H1 (cell line): ENCODE measurements around the gene KLHL26. TPM values are rescaled to one million over a fixed set of nuclear protein-coding genes. Genes with fewer than 3 reads are reported as not detected.

Source experiments
- CTCF ChIA-PET: fragments of 300-600 bp; sonication (Branson Sonifier 250); formaldehyde crosslinking; loops from one replicate; lab custom pipeline; 2021; ENCODE audit not compliant: partially characterized antibody; lab: Charles Lee
- POLR2A ChIA-PET: fragments of 300-600 bp; sonication (Branson Sonifier 250); formaldehyde crosslinking; loops from one replicate; lab custom pipeline; 2021; ENCODE audit warnings: inconsistent platforms; ENCODE audit not compliant: partially characterized antibody; lab: Charles Lee
- DNase-seq, 2 experiments: peaks; one replicate each; pipeline versions ENCODE4 v3.0.0 to v3.0.0-alpha.2; 2010 to 2022; ENCODE audit warnings: low spot score in 2 of 2, low read depth in 1 of 2, mixed read lengths in 1 of 2
- FAIRE-seq: peaks from 2 replicates; lab custom pipeline; 2011; peaks lifted over from hg19 to GRCh38; lab: Jason Lieb, UNC
- H2AFZ ChIP-seq: 2 replicates; pipeline ENCODE4 v1.8.1; 2012; ENCODE audit warnings: low read length, inconsistent platforms
- H2AK5ac ChIP-seq: 2 replicates; pipeline ENCODE4 v1.6.1; 2013; ENCODE audit warnings: low read depth, low read length
- H2BK120ac ChIP-seq: replicated peaks from 2 replicates; pipeline ENCODE3; 2013; ENCODE audit warnings: low read depth, low read length, inconsistent platforms
- H2BK12ac ChIP-seq: 2 replicates; pipeline ENCODE4 v1.6.1; 2013; ENCODE audit warnings: low read depth, low read length
- H2BK15ac ChIP-seq: 2 replicates; pipeline ENCODE4 v1.6.1; 2013; ENCODE audit warnings: low read length
- H2BK20ac ChIP-seq: 2 replicates; pipeline ENCODE4 v1.6.1; 2013; ENCODE audit warnings: low read length
- H2BK5ac ChIP-seq: 2 replicates; pipeline ENCODE4 v1.6.1; 2013; ENCODE audit warnings: low read depth, low read length
- H3K14ac ChIP-seq: 2 replicates; pipeline ENCODE4 v1.6.1; 2013; ENCODE audit warnings: inconsistent platforms; ENCODE audit not compliant: insufficient read length
- H3K18ac ChIP-seq: 2 replicates; pipeline ENCODE4 v1.6.1; 2013; ENCODE audit warnings: low read length; ENCODE audit errors: extremely low read depth
- H3K23ac ChIP-seq: 2 replicates; pipeline ENCODE4 v1.6.1; 2013; ENCODE audit warnings: inconsistent platforms; ENCODE audit not compliant: insufficient read length
- H3K23me2 ChIP-seq: 2 replicates; pipeline ENCODE4 v1.6.1; 2013; ENCODE audit warnings: low read depth, low read length
- H3K27ac ChIP-seq: 2 replicates; pipeline ENCODE4 v1.6.1; 2011; ENCODE audit warnings: low read depth, low read length, inconsistent platforms
- H3K27me3 ChIP-seq, 4 experiments: replicated peaks in 1 of 4; 1 replicate in 1 of 4; 2 replicates in 3 of 4; pipeline versions ENCODE4 v1.6.1 to v1.8.1; 2011 to 2013; ENCODE audit warnings: low read length in 3 of 4, mild to moderate bottlenecking in 3 of 4, inconsistent platforms in 2 of 4, mixed read lengths in 2 of 4, moderate library complexity in 1 of 4; ENCODE audit not compliant: control insufficient read depth in 3 of 4, insufficient read depth in 3 of 4; ENCODE audit errors: extremely low read depth in 1 of 4
- H3K36me3 ChIP-seq, 4 experiments: 2 replicates each; pipeline versions ENCODE4 v1.6.1 to v1.8.1; 2011 to 2013; ENCODE audit warnings: mild to moderate bottlenecking in 4 of 4, low read length in 3 of 4, moderate library complexity in 2 of 4, control low read depth in 1 of 4, inconsistent platforms in 1 of 4; ENCODE audit not compliant: insufficient read depth in 4 of 4, control insufficient read depth in 2 of 4
- H3K4ac ChIP-seq: replicated peaks from 2 replicates; pipeline ENCODE3; 2013; ENCODE audit warnings: low read length, low read depth, mixed read lengths, inconsistent platforms; ENCODE audit not compliant: insufficient read length
- H3K4me1 ChIP-seq, 4 experiments: replicated peaks in 1 of 4; 1 replicate in 1 of 4; 2 replicates in 3 of 4; pipeline versions ENCODE4 v1.6.1 to v1.8.1; 2011 to 2013; ENCODE audit warnings: low read length in 3 of 4, inconsistent platforms in 2 of 4, mixed read lengths in 1 of 4; ENCODE audit not compliant: insufficient read depth in 4 of 4, control insufficient read depth in 3 of 4
- H3K4me2 ChIP-seq, 2 experiments: 2 replicates each; pipeline versions ENCODE4 v1.6.1 to v1.8.1; 2011 to 2013; ENCODE audit warnings: low read depth in 2 of 2, low read length in 2 of 2, control low read depth in 1 of 2, inconsistent platforms in 1 of 2, mild to moderate bottlenecking in 1 of 2; ENCODE audit not compliant: insufficient read depth in 1 of 2
- H3K4me3 ChIP-seq, 4 experiments: fragments of 200-600, 300-600 bp in 1 of 4; sonication (generic), shearing (Covaris generic), sonication (Bioruptor Twin) in 1 of 4; 2 replicates each; pipeline versions ENCODE4 v1.5.1 to v1.8.1; 2011 to 2016; ENCODE audit warnings: low read length in 4 of 4, low read depth in 3 of 4, control low read depth in 2 of 4, inconsistent platforms in 2 of 4, mild to moderate bottlenecking in 2 of 4, mixed read lengths in 1 of 4, moderate library complexity in 1 of 4; ENCODE audit not compliant: insufficient read depth in 2 of 4; ENCODE audit errors: extremely low read depth in 1 of 4
- H3K56ac ChIP-seq: replicated peaks from 2 replicates; pipeline ENCODE3; 2013; ENCODE audit warnings: low read depth, mild to moderate bottlenecking, mixed read lengths, low read length, inconsistent platforms; ENCODE audit not compliant: insufficient read length
- H3K79me1 ChIP-seq: 2 replicates; pipeline ENCODE4 v1.6.1; 2013; ENCODE audit warnings: low read depth, low read length, control low read depth
- H3K79me2 ChIP-seq, 2 experiments: 2 replicates each; pipeline versions ENCODE4 v1.6.1 to v1.8.1; 2012 to 2013; ENCODE audit warnings: low read length in 2 of 2, mild to moderate bottlenecking in 2 of 2, inconsistent platforms in 1 of 2; ENCODE audit not compliant: insufficient read depth in 2 of 2, control insufficient read depth in 1 of 2
- H3K9ac ChIP-seq, 4 experiments: replicated peaks in 1 of 4; 1 replicate in 1 of 4; 2 replicates in 3 of 4; pipeline versions ENCODE4 v1.6.1 to v1.8.1; 2011 to 2013; ENCODE audit warnings: low read depth in 3 of 4, low read length in 3 of 4, control low read depth in 2 of 4, mild to moderate bottlenecking in 2 of 4, moderate library complexity in 2 of 4, inconsistent platforms in 1 of 4; ENCODE audit errors: extremely low read depth in 1 of 4
- H3K9me3 ChIP-seq, 2 experiments: 2 replicates each; pipeline versions ENCODE4 v1.6.1 to v1.8.1; 2012 to 2013; ENCODE audit warnings: mild to moderate bottlenecking in 2 of 2, moderate library complexity in 2 of 2, control low read depth in 1 of 2, inconsistent platforms in 1 of 2, low read depth in 1 of 2, low read length in 1 of 2, mixed read lengths in 1 of 2; ENCODE audit not compliant: insufficient read depth in 2 of 2
- H4K20me1 ChIP-seq, 2 experiments: replicated peaks in 1 of 2; 2 replicates each; pipeline versions ENCODE3 to v1.8.1; 2011 to 2013; ENCODE audit warnings: inconsistent platforms in 2 of 2, low read length in 2 of 2, mild to moderate bottlenecking in 1 of 2; ENCODE audit not compliant: insufficient read depth in 2 of 2, control insufficient read depth in 1 of 2
- H4K5ac ChIP-seq: 2 replicates; pipeline ENCODE4 v1.6.1; 2013; ENCODE audit warnings: low read length, low read depth, mixed read lengths, inconsistent platforms; ENCODE audit not compliant: insufficient read length
- H4K8ac ChIP-seq: 2 replicates; pipeline ENCODE4 v1.8.0; 2013; ENCODE audit warnings: mild to moderate bottlenecking, moderate library complexity, low read length, inconsistent platforms; ENCODE audit not compliant: insufficient read depth; ENCODE audit errors: extremely low read depth
- H4K91ac ChIP-seq: replicated peaks from 2 replicates; pipeline ENCODE3; 2013; ENCODE audit warnings: low read length, mixed read lengths, inconsistent platforms; ENCODE audit not compliant: insufficient read length
- ATF3 ChIP-seq: IDR thresholded peaks from 2 replicates; pipeline ENCODE4 v1.6.1; 2011; ENCODE audit warnings: low read depth, mild to moderate bottlenecking, low read length; ENCODE audit not compliant: insufficient read depth
- CEBPB ChIP-seq: IDR thresholded peaks from 2 replicates; pipeline ENCODE4 v1.6.1; 2012; ENCODE audit warnings: low read depth, low read length
- FOSL1 ChIP-seq: IDR thresholded peaks from 2 replicates; pipeline ENCODE4 v1.6.1; 2011; ENCODE audit warnings: mild to moderate bottlenecking, low read depth, low read length, moderate library complexity; ENCODE audit not compliant: insufficient read depth
- KDM4A ChIP-seq: IDR thresholded peaks from one replicate; pipeline ENCODE4 v1.7.1; 2012; ENCODE audit warnings: low read depth, mild to moderate bottlenecking, moderate library complexity, low read length, inconsistent platforms; ENCODE audit not compliant: severe bottlenecking
- RBBP5 ChIP-seq: IDR thresholded peaks from 2 replicates; pipeline ENCODE4 v1.7.1; 2012; ENCODE audit warnings: low read depth, mild to moderate bottlenecking, inconsistent platforms, low read length, moderate library complexity, borderline replicate concordance
- RXRA ChIP-seq: IDR thresholded peaks from 2 replicates; pipeline ENCODE4 v1.6.1; 2011; ENCODE audit warnings: low read depth, mild to moderate bottlenecking, low read length, moderate library complexity; ENCODE audit not compliant: insufficient read depth
- USF2 ChIP-seq: IDR thresholded peaks from 2 replicates; pipeline ENCODE4 v1.6.1; 2011; ENCODE audit warnings: low read length, improper control_type of control experiment
- WGBS, 2 experiments: shearing (Covaris generic) in 1 of 2; methylation state at CpG; one replicate each; pipeline versions ENCODE4 v1.1.6 to v1.1.7; 2013 to 2015; ENCODE audit warnings: low lambda C conversion rate in 2 of 2, mixed read lengths in 2 of 2, inconsistent platforms in 1 of 2, low coverage in 1 of 2, missing lambda C conversion rate in 1 of 2; ENCODE audit not compliant: insufficient replicate concordance in 2 of 2, insufficient coverage in 1 of 2, insufficient read length in 1 of 2; ENCODE audit errors: extremely low coverage in 1 of 2, missing lambda C conversion rate in 1 of 2; 5-methylcytosine and 5-hydroxymethylcytosine counted together
- polyA plus RNA-seq, 7 experiments: library from polyadenylated mRNA; depleted of rRNA in 3 of 7; stranded (reverse) in 5 of 7; unstranded in 2 of 7; fragments of >200 nt in 5 of 7; fragments of 200-250 nt in 2 of 7; gene quantifications; 1 replicate in 5 of 7; 2 replicates in 1 of 7; 4 replicates in 1 of 7; pipeline versions ENCODE4 v1.2.1 to v1.2.3, GENCODE V29; 2011 to 2013; ENCODE audit warnings: missing spikeins in 2 of 7, mixed read lengths in 2 of 7
- total RNA-seq: library from RNA; stranded (reverse); fragmentation: NEBNext Ultra II Directional; extraction: Animal tissue kit (Norgen Biotek cat#: 25700); gene quantifications from 2 replicates; pipeline ENCODE4 v1.2.1, GENCODE V29; 2021

The KLHL26 gene
- total and polyA plus RNA-seq, 2 of the 8 experiments (the other 6 are each of a cell fraction or from before 2014, with no cell fraction given): 2.2 to 8.8 TPM

- Histone ChIP-seq H4K5ac (peak within 1 kb of the TSS; percentile 100), H3K4me1 (peaks cover 0 to 9% (median 6%) of the 10 kb centered on the region in 4 experiments; a peak in 6 of 7 replicates), H3K79me1 (peaks cover 12% of the 10 kb centered on the region), H2AFZ (peak within 1 kb of the TSS; percentile 96; the same call in 1 of the 2 replicates), H4K8ac (peak within 1 kb of the TSS; percentile 98), H3K14ac (no peak within 1 kb of the TSS), H3K23me2 (peaks cover 9% of the 10 kb centered on the region; the same call in 1 of the 2 replicates), H2BK12ac (peak within 1 kb of the TSS; percentile 32; the same call in 1 of the 2 replicates), H3K9ac (peak within 1 kb of the TSS in 3 of 4 experiments; percentile 82 to 95 (median 89); a peak in 6 of 7 replicates), H2AK5ac (peak within 1 kb of the TSS; percentile 65; the same call in 1 of the 2 replicates), H2BK15ac (0 out of 2 replicates have a peak within 1 kb of the TSS, but pooled peaks have one; percentile 98), H3K56ac (peak within 1 kb of the TSS; percentile 70), H3K27ac (peak within 1 kb of the TSS; percentile 85; the same call in 1 of the 2 replicates), H3K4me3 (peak within 1 kb of the TSS; percentile 62 to 82 (median 77)), H3K9me3 (no peaks in the 10 kb centered on the region), H3K18ac (peak within 1 kb of the TSS; percentile 100), H3K27me3 (no peaks in the 10 kb centered on the region), H3K36me3 (no peaks in the 10 kb centered on the region), H2BK5ac (peak within 1 kb of the TSS; percentile 93; the same call in 1 of the 2 replicates), H4K91ac (peak within 1 kb of the TSS; percentile 89), H3K4me2 (peak within 1 kb of the TSS; percentile 73 to 96), H3K79me2 (peaks cover 3 to 32% of the 10 kb centered on the region in 2 experiments; a peak in 3 of 4 replicates), H2BK120ac (no peak within 1 kb of the TSS), H4K20me1 (peaks cover 2 to 11% of the 10 kb centered on the region in 2 experiments), H3K23ac (no peak within 1 kb of the TSS), H3K4ac (peak within 1 kb of the TSS; percentile 91), H2BK20ac (no peak within 1 kb of the TSS)
- 5% methylated on average over 21 of the region's 93 CpGs; no CpG with 5 or more reads in 1 of the 2 experiments for WGBS, 2 experiments
- ChIA-PET POLR2A (interaction anchor here (0.6 to 1.4 kb wide), 4 partner anchors 34 to 402 kb away, joined by 3 read pairs; partner anchors contain the start of genes JUND and KXD1), CTCF (interaction anchor here (1.6 to 2.0 kb wide), 2 partner anchors 7 to 11 kb away, joined by 4 to 12 read pairs; no protein-coding TSS in a partner anchor)
- FAIRE-seq (no peak), DNase-seq (peak; percentile 46 to 91)
- TF ChIP-seq RBBP5 (peak; percentile 95), CEBPB (no peak), USF2 (no peak), RXRA (no peak), ATF3 (no peak), FOSL1 (no peak), KDM4A (peak; percentile 39)
Measured at GRCh38 chr19:18683109-18683957, 46.5 kb downstream of the KLHL26 start, which contains the start of gene CRTC1. Gene CRTC1 (plus strand): TSS chr19:18683680. CDS start chr19:18683703, 23 bp downstream.
